Ectodermal cell (in vitro differentiated cells): Measurements from ENCODE around the gene ITGA5.

Source experiments
- H3K27ac ChIP-seq: 2 replicates; pipeline ENCODE4 v1.7.0; 2013; ENCODE audit warnings: mild to moderate bottlenecking, low read depth, low read length; ENCODE audit not compliant: insufficient read depth, poor library complexity, severe bottlenecking
- H3K27me3 ChIP-seq: 2 replicates; pipeline ENCODE4 v1.7.0; 2013; ENCODE audit warnings: mild to moderate bottlenecking, low read length; ENCODE audit not compliant: insufficient read depth, control insufficient read depth, poor library complexity, severe bottlenecking
- H3K36me3 ChIP-seq: one replicate; pipeline ENCODE4 v1.7.0; 2013; ENCODE audit warnings: low read length; ENCODE audit not compliant: control insufficient read depth, insufficient read depth
- H3K4me1 ChIP-seq: one replicate; pipeline ENCODE4 v1.7.0; 2013; ENCODE audit warnings: low read length; ENCODE audit not compliant: control insufficient read depth, insufficient read depth
- H3K4me3 ChIP-seq: 2 replicates; pipeline ENCODE4 v1.7.0; 2013; ENCODE audit warnings: low read depth, low read length, control low read depth; ENCODE audit not compliant: insufficient read depth
- H3K9me3 ChIP-seq: 2 replicates; pipeline ENCODE4 v1.7.0; 2013; ENCODE audit warnings: mild to moderate bottlenecking, low read length, moderate library complexity; ENCODE audit not compliant: control insufficient read depth
- WGBS, 2 experiments: methylation state at CpG; one replicate each; pipeline ENCODE4 v1.1.7; 2013; ENCODE audit warnings: missing lambda C conversion rate in 2 of 2; 5-methylcytosine and 5-hydroxymethylcytosine counted together

Gene ITGA5

GRCh38 chr12:54351341-54351740, 67.7 kb downstream of the ITGA5 start:
- no peaks in the 10 kb centered on the region for H3K9me3 ChIP-seq
- H3K27ac ChIP-seq, result peak overlapping the region; percentile 92
- peaks cover 9% of the 10 kb centered on the region for H3K36me3 ChIP-seq
- 43 to 45% methylated on average over 4 of the region's 4 CpGs for WGBS, 2 experiments
- no peaks in the 10 kb centered on the region for H3K27me3 ChIP-seq
- H3K4me1 ChIP-seq, result peaks cover 75% of the 10 kb centered on the region
- no peak overlapping the region for H3K4me3 ChIP-seq

- H3K27me3 ChIP-seq, result no peaks in the 10 kb centered on the region
- H3K36me3 ChIP-seq, result peaks cover 9% of the 10 kb centered on the region
- no peaks in the 10 kb centered on the region for H3K9me3 ChIP-seq
- peak overlapping the region; percentile 91 for H3K27ac ChIP-seq
- H3K4me1 ChIP-seq, result peaks cover 69% of the 10 kb centered on the region
- H3K4me3 ChIP-seq, result no peak overlapping the region
- WGBS, 2 experiments, result 19 to 33% methylated on average over 3 of the region's 3 CpGs
Observed at GRCh38 chr12:54350743-54351142, 68.3 kb downstream of the ITGA5 start.

GRCh38 chr12:54349679-54350078, 69.4 kb downstream of the ITGA5 start:
- H3K27ac ChIP-seq, result peak overlapping the region; percentile 57
- H3K4me3 ChIP-seq, result peak overlapping the region; percentile 9
- H3K9me3 ChIP-seq, result no peaks in the 10 kb centered on the region
- H3K27me3 ChIP-seq, result no peaks in the 10 kb centered on the region
- peaks cover 9% of the 10 kb centered on the region for H3K36me3 ChIP-seq
- peaks cover 59% of the 10 kb centered on the region for H3K4me1 ChIP-seq

GRCh38 chr12:54349036-54349435, 70.0 kb downstream of the ITGA5 start:
- Histone ChIP-seq H3K4me3 (no peak overlapping the region), H3K27me3 (no peaks in the 10 kb centered on the region), H3K27ac (peak overlapping the region; percentile 39), H3K36me3 (peaks cover 11% of the 10 kb centered on the region), H3K9me3 (no peaks in the 10 kb centered on the region), H3K4me1 (peaks cover 53% of the 10 kb centered on the region)
- WGBS, 2 experiments, result 75% methylated on average over 4 of the region's 4 CpGs
